AG09319 (cell line): ENCODE results near the gene ASTN2.

Source experiments
- DNase-seq: peaks from one replicate; pipeline ENCODE4 v3.0.0-alpha.2; 2010; ENCODE audit warnings: low read depth; ENCODE audit errors: extremely low read depth
- TF ChIP-seq, protein P1 (sequence below): IDR thresholded peaks from 2 replicates; pipeline ENCODE4 v1.5.1; 2011; ENCODE audit warnings: low read depth, mild to moderate bottlenecking, inconsistent platforms, low read length, moderate library complexity

ASTN2 gene

DNA sequence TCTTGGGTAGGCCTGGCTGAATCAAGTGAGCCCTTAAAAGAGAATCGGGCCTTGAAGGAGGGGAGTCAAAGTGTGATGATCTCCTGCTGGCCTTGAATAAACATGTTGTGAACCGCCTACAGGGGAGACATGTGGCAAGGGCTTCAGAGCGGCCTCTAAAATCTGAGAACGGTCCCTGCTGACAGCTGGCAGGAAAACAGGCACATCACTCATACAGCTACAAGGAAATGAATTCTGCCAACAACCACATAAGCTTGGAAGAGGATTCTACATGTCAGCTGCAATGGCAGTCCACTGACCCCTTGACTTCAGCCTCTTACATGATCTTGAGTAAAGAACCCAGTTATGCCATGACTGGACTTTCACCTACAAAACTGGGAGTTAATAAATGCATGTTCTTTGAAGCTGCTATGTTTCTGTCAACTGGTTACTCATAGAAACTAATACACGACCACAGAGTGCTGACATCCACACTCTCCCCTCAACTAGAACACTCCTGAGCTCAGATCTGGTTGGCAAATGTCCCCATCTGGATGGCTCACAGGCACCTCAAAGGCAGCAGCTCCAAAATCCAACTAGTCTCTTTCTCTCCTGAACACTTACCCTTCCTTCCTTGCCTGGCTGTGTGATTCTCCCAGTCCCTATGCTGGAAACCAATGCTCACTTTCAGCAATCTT, 333.1 kb downstream of the ASTN2 start:
- TF ChIP-seq, protein P1, sequence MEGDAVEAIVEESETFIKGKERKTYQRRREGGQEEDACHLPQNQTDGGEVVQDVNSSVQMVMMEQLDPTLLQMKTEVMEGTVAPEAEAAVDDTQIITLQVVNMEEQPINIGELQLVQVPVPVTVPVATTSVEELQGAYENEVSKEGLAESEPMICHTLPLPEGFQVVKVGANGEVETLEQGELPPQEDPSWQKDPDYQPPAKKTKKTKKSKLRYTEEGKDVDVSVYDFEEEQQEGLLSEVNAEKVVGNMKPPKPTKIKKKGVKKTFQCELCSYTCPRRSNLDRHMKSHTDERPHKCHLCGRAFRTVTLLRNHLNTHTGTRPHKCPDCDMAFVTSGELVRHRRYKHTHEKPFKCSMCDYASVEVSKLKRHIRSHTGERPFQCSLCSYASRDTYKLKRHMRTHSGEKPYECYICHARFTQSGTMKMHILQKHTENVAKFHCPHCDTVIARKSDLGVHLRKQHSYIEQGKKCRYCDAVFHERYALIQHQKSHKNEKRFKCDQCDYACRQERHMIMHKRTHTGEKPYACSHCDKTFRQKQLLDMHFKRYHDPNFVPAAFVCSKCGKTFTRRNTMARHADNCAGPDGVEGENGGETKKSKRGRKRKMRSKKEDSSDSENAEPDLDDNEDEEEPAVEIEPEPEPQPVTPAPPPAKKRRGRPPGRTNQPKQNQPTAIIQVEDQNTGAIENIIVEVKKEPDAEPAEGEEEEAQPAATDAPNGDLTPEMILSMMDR: no peak
- DNase-seq: no peak

DNA sequence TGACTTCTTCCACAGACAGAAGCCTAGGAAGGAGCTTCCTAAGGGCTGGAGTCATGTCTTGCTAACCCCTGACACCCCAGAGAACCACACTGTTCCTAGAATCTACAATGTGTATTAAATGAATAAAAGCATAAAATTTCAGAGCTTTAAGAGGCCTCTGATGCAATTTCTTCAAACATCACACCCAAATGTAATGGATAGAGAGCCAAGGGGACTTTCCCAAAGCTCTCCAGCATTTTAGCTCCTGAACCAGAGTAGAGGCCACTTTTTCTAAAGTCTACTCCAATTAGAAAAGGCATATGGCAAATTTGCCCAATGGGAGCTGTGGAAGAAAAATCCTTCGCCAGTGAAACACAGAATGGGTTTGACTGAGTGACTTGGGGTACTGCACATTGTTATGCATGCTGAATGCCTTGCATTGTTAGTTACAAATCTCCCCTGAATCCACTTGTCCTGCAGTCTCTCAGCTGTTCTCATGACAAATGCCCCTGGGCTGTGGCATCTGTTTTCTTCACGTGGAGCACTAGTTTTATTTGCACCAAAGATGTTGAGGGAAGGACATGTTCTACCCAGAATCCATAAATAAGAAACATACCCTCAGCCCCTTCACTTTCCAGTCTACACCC, 334.0 kb downstream of the ASTN2 start:
- TF ChIP-seq, protein P1: no peak
- no peak for DNase-seq

DNA sequence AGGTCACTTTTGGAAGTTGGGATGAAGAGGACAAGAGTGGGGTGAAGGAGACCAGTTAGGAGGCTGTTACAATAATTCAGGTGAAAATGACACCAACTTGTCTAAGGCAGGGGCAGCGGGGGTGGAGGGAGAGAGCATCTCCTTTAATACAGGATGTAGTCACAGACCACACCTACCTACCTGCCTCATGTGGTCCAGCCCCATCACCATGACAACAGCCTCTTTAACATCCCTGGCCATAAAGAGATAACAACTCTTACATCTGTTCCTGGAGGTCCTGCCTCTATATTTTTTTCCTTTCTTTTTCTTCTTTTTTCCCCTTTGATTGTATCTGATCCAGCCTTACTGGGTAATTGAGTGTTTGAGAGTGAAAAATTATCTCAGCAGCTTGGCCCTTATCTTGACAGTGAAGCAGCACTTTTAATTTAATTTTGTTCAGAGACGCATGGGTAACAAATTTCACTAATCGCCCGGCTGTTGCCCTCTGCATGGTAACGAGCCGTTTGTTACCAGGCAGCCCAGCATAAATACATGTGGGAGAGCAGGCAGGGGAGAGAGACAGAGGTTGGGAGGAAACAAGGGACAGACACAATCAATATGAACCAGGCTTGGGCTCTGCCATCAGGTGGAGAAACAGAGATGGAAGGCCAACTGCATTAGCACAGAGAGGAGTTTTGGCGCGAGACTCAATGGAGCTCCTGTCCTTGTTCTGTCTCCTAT, 338.1 kb downstream of the ASTN2 start:
- TF ChIP-seq, protein P1: no peak
- no peak for DNase-seq

DNA sequence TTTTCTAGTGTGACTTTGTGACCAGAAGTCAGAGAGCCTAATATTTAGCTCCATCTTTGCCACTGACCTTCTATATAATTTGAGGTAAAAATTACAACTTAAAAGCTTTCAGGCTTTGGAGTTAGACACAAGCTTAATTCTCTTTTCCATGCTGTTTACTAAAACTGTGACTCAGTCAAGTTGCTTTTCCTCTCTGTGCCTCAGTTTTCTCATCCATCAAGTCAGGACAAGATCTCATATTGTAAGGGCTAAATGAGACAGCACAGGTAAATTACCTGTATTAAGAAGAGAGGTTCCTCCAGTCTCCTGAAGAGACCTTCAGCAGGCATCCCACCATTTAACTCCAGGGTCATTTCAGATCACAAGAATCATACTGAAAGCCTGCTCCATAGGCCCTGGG, 339.2 kb downstream of the ASTN2 start:
- TF ChIP-seq, protein P1: no peak
- DNase-seq: no peak

DNA sequence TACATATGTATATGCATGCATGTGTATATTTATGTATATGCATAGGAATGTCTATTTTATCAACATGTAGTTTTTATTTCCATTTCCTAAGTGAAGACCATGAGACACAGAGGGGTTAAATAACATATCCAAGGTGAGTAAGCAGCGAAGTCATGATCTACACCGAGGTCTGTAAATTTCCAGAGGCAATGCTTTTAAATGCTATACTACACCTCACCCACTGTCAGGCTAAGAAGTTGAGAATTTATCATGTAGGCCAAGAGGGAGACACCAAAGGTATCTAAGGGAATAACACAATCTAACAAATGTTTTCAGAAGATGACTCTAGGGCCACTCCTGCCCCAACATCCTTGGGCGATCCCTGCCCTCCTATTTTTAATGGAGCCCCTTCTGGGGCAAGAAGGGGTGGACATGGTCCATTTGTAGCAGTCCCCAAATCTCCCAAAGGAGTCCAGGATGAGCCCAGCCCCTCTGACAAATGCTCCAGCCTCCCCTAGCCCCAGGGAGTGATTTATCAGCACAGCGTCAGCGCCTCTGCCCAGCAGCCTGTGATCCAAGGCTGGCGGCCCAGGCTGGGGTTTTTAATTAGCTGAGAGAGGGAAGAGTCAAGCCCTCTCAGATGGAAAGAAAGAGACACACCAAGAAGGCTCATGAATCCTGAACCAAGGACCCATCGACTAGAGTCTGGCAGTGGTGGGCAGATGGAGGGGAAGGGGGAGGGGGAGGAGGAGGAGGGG, 339.9 kb downstream of the ASTN2 start:
- TF ChIP-seq, protein P1: no peak
- DNase-seq: no peak

DNA sequence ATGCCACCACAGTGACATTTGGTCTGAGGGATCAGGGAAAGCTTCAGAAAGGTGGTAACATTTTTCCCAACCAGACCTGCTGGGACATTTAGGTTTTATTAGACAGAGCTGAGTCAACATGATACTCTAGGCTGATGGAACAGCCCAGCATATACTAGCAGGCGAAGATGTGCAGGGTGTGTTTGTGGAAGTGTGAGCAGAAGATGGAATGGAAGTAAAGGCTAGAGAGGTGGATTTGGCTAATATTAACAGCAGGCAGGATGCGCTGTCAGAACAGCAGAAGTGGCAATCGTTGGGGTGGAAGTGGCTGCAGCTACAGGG, 340.6 kb downstream of the ASTN2 start:
- no peak for DNase-seq
- TF ChIP-seq, protein P1: no peak
